ENCODE measurements around the gene FAM217A. TPM values are rescaled to one million over a fixed set of nuclear protein-coding genes. Genes with fewer than 3 reads are reported as not detected.

The FAM217A gene
- total RNA-seq = not detected in 2 replicates

DNA sequence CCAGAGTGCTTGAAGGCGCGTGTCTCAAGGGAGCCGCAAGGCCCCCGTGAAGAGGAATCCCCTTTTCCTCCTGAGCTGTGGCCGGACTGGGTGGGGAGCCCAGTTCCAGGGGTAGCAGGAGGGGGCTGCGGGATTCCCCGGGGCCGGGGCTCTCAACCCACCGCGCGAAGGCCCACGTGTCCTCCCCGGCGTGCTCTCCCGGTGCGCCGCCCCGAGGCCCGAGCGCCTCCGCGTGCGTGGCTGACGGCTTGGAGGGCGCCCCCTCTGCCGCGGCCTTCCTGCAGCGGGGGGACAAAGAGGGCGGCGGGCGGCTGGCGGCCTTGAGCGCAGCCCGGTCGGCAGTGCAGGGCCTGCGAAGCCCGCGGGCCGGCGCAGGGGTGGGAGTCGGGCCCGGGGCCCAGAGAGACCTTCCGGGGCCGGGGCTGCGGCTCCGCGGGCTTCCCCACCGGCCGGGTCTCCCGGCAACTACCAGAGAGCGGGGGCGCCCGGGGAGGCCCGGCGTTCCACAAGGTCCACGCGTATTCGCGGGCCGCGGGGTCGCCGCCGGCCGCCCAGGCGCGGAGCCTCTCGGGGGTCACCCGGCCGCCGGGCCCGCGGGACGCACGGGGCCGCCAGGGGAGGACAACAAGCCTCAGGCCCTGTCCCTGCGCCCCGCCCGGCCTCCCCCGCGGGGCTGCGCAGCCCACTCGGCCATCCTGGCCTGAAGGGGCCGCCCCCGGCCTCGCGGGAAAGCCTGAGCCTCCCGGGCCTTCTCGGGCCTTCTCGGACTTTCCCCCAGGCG, at the start of gene FAM217A:
FAM217A (minus strand) TSS at position 447 of the 781 bp plus-strand sequence. CDS start 1,723 bp downstream, outside the sequence.

Other genes starting within 250 kb of the FAM217A start
- gene FAM50B, start 229.8 kb downstream of the FAM217A start, total RNA-seq = 11.1 and 11.7 TPM in 2 replicates
- gene ECI2, start 56.4 kb upstream of the FAM217A start, total RNA-seq = 83.2 and 96.7 TPM in 2 replicates